Measurements from ENCODE around the gene TRERF1. TPM values are rescaled to one million over a fixed set of nuclear protein-coding genes. Genes with fewer than 3 reads are reported as not detected.

The TRERF1 gene
- total RNA-seq, 1 donor from 2014 or later, result 20.6 TPM

GRCh38 chr6:42454428-42454791 lies 2.7 kb upstream of the TRERF1 start:
- Histone ChIP-seq H3K36me3 (no peaks in the 10 kb centered on the region), H3K4me3 (peak overlapping the region; percentile 61 to 88), H3K9me3 (no peaks in the 10 kb centered on the region), H3K4me1 (peaks cover 27% of the 10 kb centered on the region), H3K27ac (peak overlapping the region; percentile 92), H3K27me3 (no peaks in the 10 kb centered on the region)
- peak in 1 of 2 donors; percentile 87 for DNase-seq (ENCODE audit: extremely low spot score in 2 of 2)
- TF ChIP-seq CTCF (IDR thresholded peaks at IDR 0.05), result no peak
- TF ChIP-seq POLR2AphosphoS5 (IDR thresholded peaks at IDR 0.05; ENCODE audit: insufficient read depth in 1 of 2, low read depth in 1 of 2), result no peak
- no peak for TF ChIP-seq POLR2A (IDR thresholded peaks at IDR 0.05)
- intact Hi-C loops (cut with DNase I), result loop anchor here (5.0 to 10.0 kb wide), 2 partner anchors 190 to 237 kb away; partner anchors contain the start of gene MRPS10

DNA sequence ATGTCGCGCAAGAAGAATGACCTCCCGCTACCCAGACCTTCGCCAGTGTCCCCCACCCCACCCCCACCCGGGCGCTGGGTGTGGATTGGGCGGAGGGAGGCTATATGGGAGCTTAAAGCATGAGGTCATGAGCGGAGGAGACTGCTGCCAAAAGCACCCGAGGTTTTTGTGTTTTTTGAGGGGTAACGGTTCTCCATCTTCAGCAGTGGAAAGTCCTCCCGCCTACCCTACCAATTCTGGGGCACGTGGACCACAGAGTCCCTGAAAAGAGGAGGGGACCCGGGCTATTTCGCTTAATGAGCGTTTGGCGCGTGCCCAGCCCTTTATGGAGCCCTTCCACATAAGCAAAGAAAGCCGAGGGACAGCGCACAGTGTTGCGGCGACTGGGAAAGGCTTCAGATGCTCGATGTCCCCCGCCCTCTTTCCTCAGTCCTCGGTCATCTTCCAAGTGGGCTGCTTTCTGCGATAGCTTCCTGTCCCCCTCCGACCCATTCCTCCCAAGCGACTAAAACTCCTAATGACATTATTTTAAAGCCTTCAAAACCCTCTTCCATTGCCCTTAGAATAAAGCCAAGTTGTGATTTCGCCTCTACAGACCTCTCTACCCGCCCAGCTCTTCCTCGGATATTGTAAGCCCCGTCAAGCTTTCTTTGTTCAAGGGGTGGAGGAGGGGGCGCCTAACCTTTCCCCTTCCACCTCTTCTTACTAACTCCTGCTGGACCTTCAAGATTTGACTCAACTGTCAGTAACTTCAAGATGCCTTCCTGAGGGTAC lies 2.1 kb upstream of the TRERF1 start:
- Histone ChIP-seq H3K36me3 (no peaks in the 10 kb centered on the region), H3K27me3 (no peaks in the 10 kb centered on the region), H3K4me1 (peaks cover 33% of the 10 kb centered on the region), H3K4me3 (peak overlapping the region; percentile 61 to 88), H3K9me3 (no peaks in the 10 kb centered on the region), H3K27ac (peak overlapping the region; percentile 92)
- DNase-seq (ENCODE audit: extremely low spot score in 2 of 2), result no peak
- intact Hi-C loops (cut with DNase I), result loop anchor here (5.0 to 10.0 kb wide), 2 partner anchors 189 to 237 kb away; partner anchors contain the start of gene MRPS10
- no peak for TF ChIP-seq POLR2A (IDR thresholded peaks at IDR 0.05)

DNA sequence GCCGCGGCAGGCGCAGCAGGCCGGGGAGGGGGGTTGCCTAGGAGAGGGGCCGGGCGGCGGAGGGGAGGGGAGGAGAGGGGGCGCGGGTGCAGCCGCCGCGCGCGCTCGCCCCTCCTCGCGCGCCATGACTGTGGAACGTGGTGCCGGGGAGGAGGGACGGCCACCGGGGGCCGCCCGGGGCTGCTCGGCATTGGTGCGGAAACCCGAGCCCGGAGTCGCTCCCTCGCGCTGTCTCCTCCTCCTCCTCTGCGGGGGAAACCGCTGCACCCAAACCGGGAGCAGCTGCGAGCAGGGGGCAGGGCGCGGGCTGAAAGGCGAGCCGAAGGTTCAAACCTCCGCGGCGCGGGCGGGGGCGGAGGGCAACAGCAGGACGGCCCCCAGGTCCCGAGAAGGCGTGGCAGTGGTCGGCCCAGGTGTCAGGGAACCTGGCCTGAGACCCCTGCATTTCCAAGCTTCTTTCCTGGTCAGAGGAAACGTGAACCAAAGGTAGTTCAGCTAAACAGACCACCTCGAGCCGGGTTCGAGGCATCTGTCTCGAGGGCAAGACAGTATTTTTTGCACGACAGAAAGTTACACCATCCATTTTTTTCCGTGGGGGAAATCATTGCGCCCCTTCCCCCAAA lies 1.4 kb upstream of the TRERF1 start:
- Histone ChIP-seq H3K9me3 (no peaks in the 10 kb centered on the region), H3K27me3 (no peaks in the 10 kb centered on the region), H3K4me3 (peak overlapping the region; percentile 61 to 88), H3K4me1 (peaks cover 40% of the 10 kb centered on the region), H3K36me3 (no peaks in the 10 kb centered on the region), H3K27ac (peak overlapping the region; percentile 92)
- no peak for TF ChIP-seq CTCF (IDR thresholded peaks at IDR 0.05)
- peak in 1 of 2 donors; percentile 90 for TF ChIP-seq POLR2AphosphoS5 (IDR thresholded peaks at IDR 0.05; ENCODE audit: insufficient read depth in 1 of 2, low read depth in 1 of 2)
- peak in 1 of 2 donors; percentile 76 for TF ChIP-seq POLR2A (IDR thresholded peaks at IDR 0.05)
- no peak for DNase-seq (ENCODE audit: extremely low spot score in 2 of 2)
- intact Hi-C loops (cut with DNase I), result loop anchor here (5.0 to 10.0 kb wide), 2 partner anchors 188 to 236 kb away; partner anchors contain the start of gene MRPS10

DNA sequence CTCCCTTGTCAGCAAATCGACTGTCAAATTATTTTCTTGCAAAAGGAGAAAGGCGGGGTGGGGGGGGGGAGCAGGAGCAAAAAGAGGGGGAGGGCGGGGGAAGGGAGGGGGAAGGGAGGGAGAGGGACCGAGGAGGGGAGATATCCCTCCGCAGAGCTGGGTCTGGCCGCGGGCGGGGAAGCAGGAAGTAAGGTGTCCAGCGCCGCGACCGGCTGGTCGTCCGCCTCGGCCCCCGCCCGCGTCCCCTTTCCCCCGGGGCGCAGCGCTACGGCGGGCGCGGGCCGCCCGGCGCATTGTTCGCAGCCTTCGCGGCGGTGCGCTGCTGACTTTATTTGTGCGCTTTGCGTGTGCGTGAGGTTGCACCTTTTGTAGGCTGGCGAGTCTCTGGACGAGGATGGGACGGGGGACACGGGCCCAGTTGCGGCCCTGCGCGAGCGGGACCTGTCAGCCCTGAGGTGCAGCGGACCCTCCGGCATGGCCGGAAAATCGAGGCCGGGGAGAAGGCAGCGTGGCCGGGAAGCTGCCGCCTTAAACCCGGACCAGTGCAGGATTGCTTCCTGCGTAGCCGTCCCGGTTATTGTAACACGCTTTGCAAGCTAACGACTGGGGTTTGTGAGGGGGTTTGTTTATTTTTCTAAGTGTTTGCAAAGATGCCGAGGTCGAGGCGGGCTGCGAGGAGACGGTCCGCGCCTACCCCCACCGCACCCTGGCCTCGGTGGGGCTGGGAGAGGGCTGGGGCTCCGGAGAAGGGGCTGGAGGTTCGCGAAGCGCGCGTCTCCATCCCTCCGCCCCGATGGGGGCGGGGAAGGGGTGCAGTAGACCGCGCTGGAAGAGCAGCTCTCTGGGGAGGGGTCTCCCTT lies 675 bp upstream of the TRERF1 start:
- no peak for TF ChIP-seq CTCF (IDR thresholded peaks at IDR 0.05)
- TF ChIP-seq POLR2A (IDR thresholded peaks at IDR 0.05), result peak in 1 of 2 donors; percentile 73
- TF ChIP-seq POLR2AphosphoS5 (IDR thresholded peaks at IDR 0.05; ENCODE audit: insufficient read depth in 1 of 2, low read depth in 1 of 2), result peak in 1 of 2 donors; percentile 42
- Histone ChIP-seq H3K27me3 (no peaks in the 10 kb centered on the region), H3K27ac (peak overlapping the region; percentile 92), H3K4me3 (peak overlapping the region; percentile 61 to 88), H3K9me3 (no peaks in the 10 kb centered on the region), H3K36me3 (no peaks in the 10 kb centered on the region), H3K4me1 (peaks cover 47% of the 10 kb centered on the region)
- intact Hi-C loops (cut with DNase I), result loop anchor here (5.0 to 10.0 kb wide), 2 partner anchors 188 to 235 kb away; partner anchors contain the start of gene MRPS10
- DNase-seq (ENCODE audit: extremely low spot score in 2 of 2), result peak in 1 of 2 donors; percentile 87
